Measurements from ENCODE around the gene PACRG.
"Not testable (repeated sequence)": the region's sequence is repeated elsewhere in the genome, so short reads cannot be mapped to it uniquely, and the experiment has no call there.

Gene PACRG

DNA sequence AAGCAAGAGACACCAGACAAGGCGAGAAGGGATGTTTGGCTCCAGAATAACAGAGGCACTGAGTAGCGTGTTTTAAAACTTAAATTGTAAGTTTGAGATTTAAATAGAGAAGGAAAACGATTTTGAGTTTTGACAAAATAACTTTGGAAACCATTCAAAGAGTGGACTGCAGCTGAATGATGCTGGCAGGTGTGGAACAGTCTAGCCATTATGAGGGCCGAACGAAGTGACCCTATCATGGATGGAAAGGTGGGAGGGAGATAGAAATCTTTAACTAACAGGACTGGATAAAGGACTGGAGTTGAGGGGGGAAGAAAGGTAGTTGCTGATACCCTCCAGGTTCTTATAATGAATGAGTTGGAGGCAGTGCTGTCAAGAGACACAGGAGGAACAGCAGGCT, 248.4 kb downstream of the PACRG start:
- Histone ChIP-seq H3K36me3 (ENCODE audit: insufficient read depth) (no peaks in the 10 kb centered on the region), H3K4me3 (IDR thresholded peaks at IDR 0.05; ENCODE audit: insufficient read depth, low read depth, low read length) (no peak overlapping the region), H3K9ac (no peak overlapping the region), H4K20me1 (ENCODE audit: insufficient read depth) (no peaks in the 10 kb centered on the region), H3K4me2 (no peak overlapping the region), H3K79me2 (ENCODE audit: insufficient read depth, low read depth) (no peaks in the 10 kb centered on the region), H3K27me3 (ENCODE audit: insufficient read depth, low read depth) (no peaks in the 10 kb centered on the region), H2AFZ (ENCODE audit: low read depth) (no peak overlapping the region), H3K27ac (no peak overlapping the region), H3K4me1 (ENCODE audit: low read depth, poor library complexity, severe bottlenecking) (no peaks in the 10 kb centered on the region)
- TF ChIP-seq, protein P1, sequence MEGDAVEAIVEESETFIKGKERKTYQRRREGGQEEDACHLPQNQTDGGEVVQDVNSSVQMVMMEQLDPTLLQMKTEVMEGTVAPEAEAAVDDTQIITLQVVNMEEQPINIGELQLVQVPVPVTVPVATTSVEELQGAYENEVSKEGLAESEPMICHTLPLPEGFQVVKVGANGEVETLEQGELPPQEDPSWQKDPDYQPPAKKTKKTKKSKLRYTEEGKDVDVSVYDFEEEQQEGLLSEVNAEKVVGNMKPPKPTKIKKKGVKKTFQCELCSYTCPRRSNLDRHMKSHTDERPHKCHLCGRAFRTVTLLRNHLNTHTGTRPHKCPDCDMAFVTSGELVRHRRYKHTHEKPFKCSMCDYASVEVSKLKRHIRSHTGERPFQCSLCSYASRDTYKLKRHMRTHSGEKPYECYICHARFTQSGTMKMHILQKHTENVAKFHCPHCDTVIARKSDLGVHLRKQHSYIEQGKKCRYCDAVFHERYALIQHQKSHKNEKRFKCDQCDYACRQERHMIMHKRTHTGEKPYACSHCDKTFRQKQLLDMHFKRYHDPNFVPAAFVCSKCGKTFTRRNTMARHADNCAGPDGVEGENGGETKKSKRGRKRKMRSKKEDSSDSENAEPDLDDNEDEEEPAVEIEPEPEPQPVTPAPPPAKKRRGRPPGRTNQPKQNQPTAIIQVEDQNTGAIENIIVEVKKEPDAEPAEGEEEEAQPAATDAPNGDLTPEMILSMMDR (conservative IDR thresholded peaks at IDR 0.05; ENCODE audit: low read depth, low read length), result no peak

DNA sequence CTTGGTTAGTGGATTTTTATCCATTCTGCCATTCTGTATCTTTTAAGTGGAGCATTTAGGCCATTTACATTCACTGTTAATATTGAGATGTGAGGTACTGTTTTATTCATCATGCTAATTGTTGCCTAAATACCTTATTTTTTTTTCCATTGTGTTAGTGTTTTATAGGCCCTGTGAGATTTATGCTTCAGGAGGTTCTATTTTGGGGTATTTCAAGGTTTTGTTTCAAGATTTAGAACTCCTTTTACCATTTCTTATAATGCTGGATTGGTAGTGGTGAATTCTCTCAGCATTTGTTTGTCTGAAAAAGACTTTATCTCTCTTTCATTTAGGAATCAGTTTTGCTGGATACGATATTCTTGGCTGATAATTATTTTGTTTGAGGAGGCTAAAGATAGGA, 255.5 kb downstream of the PACRG start:
- not testable (repeated sequence) for H3K27ac ChIP-seq; H3K36me3 ChIP-seq (ENCODE audit: insufficient read depth); H3K4me1 ChIP-seq (ENCODE audit: low read depth, poor library complexity, severe bottlenecking)

DNA sequence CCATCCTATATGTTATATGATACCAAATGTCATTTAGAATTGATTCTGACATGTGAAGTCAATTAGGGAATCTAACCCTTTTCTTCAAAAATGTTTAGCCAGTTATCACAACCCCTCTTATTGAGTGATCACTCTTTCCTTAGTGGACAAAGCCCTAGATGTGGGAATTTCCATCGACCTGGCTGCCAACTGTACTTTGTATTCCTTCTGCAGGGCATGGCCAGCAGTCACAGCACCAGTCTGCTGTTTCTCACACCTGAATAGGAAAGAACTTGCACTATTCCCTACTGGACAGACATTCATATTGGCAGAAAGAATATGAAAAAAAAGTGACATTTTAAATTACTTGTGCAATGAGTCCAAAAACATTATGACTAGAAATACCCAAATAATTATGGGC, 271.0 kb downstream of the PACRG start:
- Histone ChIP-seq H3K27ac (no peak overlapping the region), H3K4me2 (no peak overlapping the region)

More for the DNA sequence above, 255.5 kb downstream of the PACRG start:
- not testable (repeated sequence) for H2AFZ ChIP-seq (ENCODE audit: low read depth); H3K79me2 ChIP-seq (ENCODE audit: insufficient read depth, low read depth); H3K4me2 ChIP-seq; H3K27me3 ChIP-seq (ENCODE audit: insufficient read depth, low read depth); H3K9ac ChIP-seq; H3K4me3 ChIP-seq (IDR thresholded peaks at IDR 0.05; ENCODE audit: insufficient read depth, low read depth, low read length); H4K20me1 ChIP-seq (ENCODE audit: insufficient read depth)

DNA sequence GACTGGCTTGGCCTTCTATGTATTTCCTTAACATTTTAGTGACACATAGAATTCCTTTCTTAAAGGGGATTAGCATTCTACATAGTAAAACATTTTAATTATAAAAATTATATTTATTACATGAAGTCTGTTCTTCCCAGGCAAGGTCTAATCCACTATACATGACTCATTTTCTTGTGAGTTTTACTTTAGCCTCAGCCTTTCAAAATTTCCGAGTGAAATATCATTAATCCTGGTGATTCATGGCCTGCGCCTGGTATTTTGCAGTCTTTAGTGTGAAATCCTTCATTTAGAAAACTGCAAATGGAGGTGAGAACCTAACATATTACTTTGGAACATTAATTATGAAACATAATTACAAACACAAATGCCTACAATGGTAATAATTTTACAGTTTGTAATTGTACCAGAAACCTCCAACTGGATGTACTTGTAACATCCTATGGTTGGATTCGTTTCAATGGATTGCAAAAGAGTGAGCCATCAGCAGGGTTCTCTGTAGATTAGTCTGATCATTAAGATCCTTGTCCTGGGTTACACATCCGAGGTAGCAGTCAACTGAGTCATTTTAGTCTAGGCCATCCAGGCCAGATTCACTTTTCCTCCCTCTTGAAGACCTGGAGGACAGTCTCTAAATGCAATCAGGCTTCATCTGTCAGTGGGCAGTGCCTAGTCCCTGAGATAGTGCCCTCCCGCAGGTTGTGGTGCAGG, 272.0 kb downstream of the PACRG start:
- Histone ChIP-seq H3K4me1 (ENCODE audit: low read depth, poor library complexity, severe bottlenecking) (peaks cover 25% of the 10 kb centered on the region), H3K36me3 (ENCODE audit: insufficient read depth) (no peaks in the 10 kb centered on the region), H3K27ac (no peak overlapping the region), H3K4me3 (IDR thresholded peaks at IDR 0.05; ENCODE audit: insufficient read depth, low read depth, low read length) (no peak overlapping the region), H3K4me2 (no peak overlapping the region), H2AFZ (ENCODE audit: low read depth) (no peak overlapping the region), H3K9ac (no peak overlapping the region), H4K20me1 (ENCODE audit: insufficient read depth) (no peaks in the 10 kb centered on the region), H3K79me2 (ENCODE audit: insufficient read depth, low read depth) (no peaks in the 10 kb centered on the region), H3K27me3 (ENCODE audit: insufficient read depth, low read depth) (no peaks in the 10 kb centered on the region)
- TF ChIP-seq, protein P1 (conservative IDR thresholded peaks at IDR 0.05; ENCODE audit: low read depth, low read length), result no peak

More for the DNA sequence above, 271.0 kb downstream of the PACRG start:
- H4K20me1 ChIP-seq (ENCODE audit: insufficient read depth), result no peaks in the 10 kb centered on the region
- no peak overlapping the region for H3K4me3 ChIP-seq (IDR thresholded peaks at IDR 0.05; ENCODE audit: insufficient read depth, low read depth, low read length)
- no peaks in the 10 kb centered on the region for H3K27me3 ChIP-seq (ENCODE audit: insufficient read depth, low read depth)
- H3K79me2 ChIP-seq (ENCODE audit: insufficient read depth, low read depth), result no peaks in the 10 kb centered on the region
- TF ChIP-seq, protein P1 (conservative IDR thresholded peaks at IDR 0.05; ENCODE audit: low read depth, low read length), result no peak
- H3K4me1 ChIP-seq (ENCODE audit: low read depth, poor library complexity, severe bottlenecking), result peaks cover 25% of the 10 kb centered on the region
- no peaks in the 10 kb centered on the region for H3K36me3 ChIP-seq (ENCODE audit: insufficient read depth)
- no peak overlapping the region for H3K9ac ChIP-seq
- no peak overlapping the region for H2AFZ ChIP-seq (ENCODE audit: low read depth)

DNA sequence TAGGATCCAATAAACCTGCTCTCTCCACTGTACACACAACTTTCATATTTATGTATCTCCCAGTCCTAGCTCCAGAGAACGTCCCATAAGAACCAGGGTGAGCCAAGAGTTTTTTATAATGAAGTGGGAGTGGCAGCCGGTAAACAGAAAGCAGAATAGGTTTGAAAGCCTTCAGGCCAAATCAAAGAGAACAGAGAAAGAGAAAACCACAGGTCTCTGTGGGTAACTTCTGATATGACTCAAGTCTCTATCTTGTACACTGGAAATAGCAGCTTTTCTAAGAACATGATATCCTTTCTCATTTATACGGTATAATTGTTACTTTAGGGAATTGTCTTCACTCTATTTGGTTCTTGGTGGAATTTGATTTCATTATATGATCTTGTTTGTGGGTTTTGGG, 273.6 kb downstream of the PACRG start:
- no peak overlapping the region for H3K4me3 ChIP-seq (IDR thresholded peaks at IDR 0.05; ENCODE audit: insufficient read depth, low read depth, low read length)
- no peaks in the 10 kb centered on the region for H4K20me1 ChIP-seq (ENCODE audit: insufficient read depth)
- H2AFZ ChIP-seq (ENCODE audit: low read depth), result no peak overlapping the region
- no peaks in the 10 kb centered on the region for H3K79me2 ChIP-seq (ENCODE audit: insufficient read depth, low read depth)
- H3K4me2 ChIP-seq, result peak overlapping the region; percentile 46; the same call in 1 of the 2 replicates
- no peaks in the 10 kb centered on the region for H3K36me3 ChIP-seq (ENCODE audit: insufficient read depth)
- H3K27ac ChIP-seq, result peak overlapping the region; percentile 8; the same call in 1 of the 2 replicates
- peaks cover 25% of the 10 kb centered on the region for H3K4me1 ChIP-seq (ENCODE audit: low read depth, poor library complexity, severe bottlenecking)
- TF ChIP-seq, protein P1 (conservative IDR thresholded peaks at IDR 0.05; ENCODE audit: low read depth, low read length), result no peak
- H3K9ac ChIP-seq, result no peak overlapping the region
- H3K27me3 ChIP-seq (ENCODE audit: insufficient read depth, low read depth), result no peaks in the 10 kb centered on the region
